Right hindlimb (tissue), 1 donor: ENCODE data around the gene NAALADL2.
"Not testable (repeated sequence)": the region's sequence is repeated elsewhere in the genome, so short reads cannot be mapped to it uniquely, and the experiment has no call there.

ENCODE experiments used
- DNase-seq: peaks from one replicate; pipeline ENCODE4 v3.0.0-alpha.2; 2018

NAALADL2 gene

DNA sequence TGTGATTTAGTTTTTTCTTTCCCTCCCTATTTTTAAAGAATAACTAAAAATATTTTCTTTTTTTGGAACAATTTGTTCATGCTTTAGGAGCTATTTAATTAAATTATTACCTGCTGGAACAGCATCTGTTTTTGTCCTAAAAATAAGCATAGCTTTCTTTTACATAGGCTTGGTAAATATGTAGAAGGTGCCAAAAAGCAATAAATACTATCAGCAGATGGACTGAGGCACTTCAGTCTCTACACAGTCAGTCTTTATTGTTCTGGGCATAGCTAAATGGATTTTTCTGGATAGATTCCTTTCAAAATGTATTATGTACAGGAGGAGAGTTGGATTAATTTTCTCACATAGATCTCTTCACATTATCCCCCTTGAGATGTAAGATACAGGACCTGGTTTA, 223.5 kb downstream of the NAALADL2 start:
- no peak for DNase-seq

DNA sequence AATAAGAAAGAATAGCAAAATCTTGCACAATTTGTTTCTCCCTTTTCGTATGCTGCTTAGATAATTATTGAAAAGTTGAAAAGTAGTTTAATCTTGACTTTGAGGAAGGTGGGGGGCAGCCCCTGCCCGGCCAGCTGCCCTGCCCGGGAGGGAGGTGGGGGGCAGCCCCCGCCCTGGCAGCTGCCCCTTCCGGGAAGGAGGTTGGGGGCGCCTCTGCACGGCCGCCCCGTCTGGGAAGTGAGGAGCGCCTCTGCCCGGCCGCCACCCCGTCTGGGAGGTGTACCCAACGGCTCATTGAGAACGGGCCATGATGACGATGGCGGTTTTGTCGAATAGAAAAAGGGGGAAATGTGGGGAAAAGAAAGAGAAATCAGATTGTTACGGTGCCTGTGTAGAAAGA, 228.0 kb downstream of the NAALADL2 start:
- not testable (repeated sequence) for DNase-seq

DNA sequence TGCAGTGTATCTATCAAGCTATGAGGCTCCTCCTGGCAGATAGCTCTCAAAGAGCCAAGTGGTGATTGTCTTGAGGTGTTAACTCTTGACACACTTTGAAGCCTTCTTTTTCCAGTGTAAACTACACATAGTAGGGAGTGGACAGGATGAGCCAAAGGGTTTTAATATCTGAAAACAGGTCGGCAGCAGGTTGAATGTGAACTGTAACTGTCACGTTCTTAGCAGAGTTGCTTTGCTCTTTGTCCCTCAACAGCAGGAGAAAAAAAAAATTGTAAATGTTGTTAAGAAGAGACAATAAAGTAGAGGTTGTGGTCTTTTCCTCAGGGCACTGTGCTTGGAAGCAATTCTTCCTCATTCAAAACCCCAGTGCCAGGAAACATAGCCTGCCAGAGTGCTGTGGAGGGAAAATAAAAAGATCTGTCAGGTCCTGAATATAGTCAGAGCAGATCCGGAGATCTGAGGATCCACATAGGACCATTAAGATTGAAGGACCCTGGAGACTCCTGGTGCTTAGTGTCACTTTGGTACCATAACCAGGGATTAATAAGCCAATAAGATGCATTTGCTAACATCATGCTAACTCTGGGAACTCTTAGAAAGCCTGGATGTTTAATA, 229.7 kb downstream of the NAALADL2 start:
- DNase-seq = no peak

DNA sequence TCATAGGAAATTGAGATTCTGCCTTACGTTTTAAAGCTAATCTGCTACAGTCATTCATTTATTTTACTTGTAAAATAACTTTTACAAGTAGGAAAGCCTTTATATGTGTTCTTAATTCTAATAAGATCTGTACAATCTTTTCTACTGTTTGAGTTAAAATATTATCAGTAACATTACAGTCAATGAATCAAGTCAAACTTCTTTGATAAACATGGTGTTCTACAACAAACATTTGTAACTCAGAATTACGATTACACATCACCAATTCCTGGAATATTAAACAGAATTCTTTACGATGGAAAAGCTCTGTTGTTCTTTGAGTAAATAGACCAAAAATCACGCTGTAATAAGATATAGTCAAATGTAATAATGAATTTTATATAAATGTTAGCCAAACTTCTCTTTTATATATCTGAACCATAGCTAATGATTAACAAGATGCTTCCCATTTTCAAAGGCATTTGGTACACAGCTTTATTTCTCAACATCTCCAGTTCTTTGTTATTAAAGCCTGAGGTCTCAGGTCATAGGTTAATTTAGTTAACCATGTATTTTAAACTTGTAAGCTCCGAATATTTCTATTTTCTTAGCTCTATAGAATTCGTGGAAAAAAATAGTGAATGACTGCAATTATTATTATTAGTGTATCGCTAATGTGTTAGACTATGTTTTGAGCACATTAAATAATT, 232.4 kb downstream of the NAALADL2 start:
- DNase-seq = no peak

DNA sequence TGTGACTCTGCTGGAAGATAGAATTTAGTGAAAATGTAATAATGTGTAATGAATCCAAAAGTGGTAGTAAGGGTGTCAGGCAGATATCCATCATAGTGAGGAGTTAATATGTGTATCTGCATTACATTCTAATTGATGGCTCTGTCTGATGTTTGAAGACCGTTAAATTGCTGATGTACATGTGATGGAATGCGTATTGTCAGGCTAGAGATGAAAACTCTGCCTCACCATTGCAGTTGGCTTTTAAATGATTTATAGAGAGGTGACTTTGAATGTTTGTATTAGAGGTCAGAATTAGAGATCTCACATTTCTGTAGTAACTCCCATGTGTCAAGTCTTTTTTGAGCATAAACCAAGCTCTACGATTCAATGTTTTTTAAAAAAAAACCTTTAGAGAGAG, 234.6 kb downstream of the NAALADL2 start:
- DNase-seq = no peak

DNA sequence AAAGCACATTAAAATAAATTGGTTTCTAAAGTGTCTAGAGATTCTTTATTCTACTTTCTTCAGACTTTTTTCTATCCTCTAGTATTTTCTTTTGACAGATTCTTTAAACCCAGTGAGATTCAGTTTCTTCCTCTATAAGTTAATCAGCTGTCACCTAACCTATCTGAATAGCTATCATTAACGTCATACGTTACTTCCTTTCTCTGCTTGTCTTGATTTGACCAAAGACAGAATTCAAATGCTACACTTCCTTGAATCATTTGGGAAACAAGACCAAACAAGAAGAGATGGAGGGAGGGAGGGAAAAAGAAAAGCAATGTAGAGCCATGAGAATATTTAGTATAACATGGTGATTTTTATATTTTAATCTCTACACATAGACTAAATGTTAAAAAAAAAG, 235.2 kb downstream of the NAALADL2 start:
- DNase-seq = no peak

DNA sequence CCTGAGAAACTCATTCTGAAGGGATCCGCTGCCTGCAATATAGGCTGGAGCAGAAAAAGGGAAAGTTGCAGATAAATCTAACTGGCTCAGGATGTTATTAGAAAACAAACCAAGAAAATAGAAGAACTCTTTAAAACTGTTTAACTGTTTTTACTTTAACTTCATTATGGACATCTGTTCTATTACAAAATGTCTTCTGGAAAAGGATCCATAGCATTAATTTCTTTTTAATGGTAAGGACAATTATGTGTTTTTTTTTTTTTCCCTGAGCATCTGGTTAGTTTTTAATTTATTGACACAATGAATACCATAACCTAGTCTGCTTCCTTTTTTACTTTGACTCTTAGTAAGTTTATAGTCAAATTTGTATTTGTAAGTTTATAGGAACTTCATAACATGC, 239.5 kb downstream of the NAALADL2 start:
- DNase-seq = no peak

DNA sequence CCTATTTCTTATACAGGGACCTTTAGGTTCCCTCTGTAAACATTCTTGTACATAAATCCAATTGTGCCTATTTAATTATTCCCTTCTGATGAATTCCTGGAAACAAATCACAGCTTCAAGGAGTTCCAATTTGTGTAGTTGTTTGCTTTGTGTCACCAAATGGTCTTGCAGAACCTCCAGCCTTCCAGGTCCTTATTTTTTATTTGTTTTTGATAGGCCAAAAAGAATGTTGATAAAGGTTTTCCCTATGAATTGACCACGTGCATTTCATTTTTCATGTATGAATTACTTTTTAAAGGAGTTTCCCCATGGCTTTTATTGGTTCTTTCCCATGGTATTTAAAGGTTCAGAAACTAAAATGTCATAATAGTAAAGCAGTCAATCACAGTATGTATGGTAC, 243.0 kb downstream of the NAALADL2 start:
- DNase-seq = no peak

DNA sequence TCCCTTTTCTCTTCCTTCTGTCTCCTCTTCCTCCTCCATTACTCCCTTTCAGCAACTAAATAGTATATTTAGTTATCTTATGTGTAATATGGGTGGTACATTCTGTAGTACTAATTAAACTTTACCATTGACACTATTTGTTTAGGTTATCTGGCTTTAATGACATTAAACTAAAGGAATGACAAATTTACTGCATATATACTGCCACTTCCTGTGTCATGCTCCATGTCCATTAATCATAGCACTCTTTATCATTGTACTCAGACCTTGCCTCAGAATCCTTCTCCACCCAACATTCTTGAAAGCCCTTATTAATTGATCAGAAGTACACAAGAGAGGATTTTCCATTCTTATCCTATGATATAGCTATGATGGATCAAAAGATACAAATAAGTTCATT, 244.2 kb downstream of the NAALADL2 start:
- DNase-seq = no peak

DNA sequence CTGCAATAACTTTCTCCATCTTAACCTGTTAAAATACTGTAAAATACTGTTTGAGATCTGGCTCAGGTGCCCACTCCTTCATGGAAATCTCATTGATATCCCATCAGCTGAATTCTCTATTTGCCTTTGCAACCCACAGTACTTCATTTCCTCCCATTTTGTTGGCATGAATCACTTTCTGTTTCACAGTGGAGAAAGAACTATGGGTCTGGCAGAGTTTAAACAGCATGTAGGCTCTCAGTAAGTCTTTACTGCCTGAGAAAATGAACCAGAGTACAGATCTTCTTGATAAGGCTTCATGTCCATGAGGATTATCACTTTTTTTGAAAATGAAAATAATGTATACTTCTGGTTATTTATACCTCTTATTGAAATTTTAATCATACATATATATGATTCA, 245.9 kb downstream of the NAALADL2 start:
- DNase-seq = no peak

DNA sequence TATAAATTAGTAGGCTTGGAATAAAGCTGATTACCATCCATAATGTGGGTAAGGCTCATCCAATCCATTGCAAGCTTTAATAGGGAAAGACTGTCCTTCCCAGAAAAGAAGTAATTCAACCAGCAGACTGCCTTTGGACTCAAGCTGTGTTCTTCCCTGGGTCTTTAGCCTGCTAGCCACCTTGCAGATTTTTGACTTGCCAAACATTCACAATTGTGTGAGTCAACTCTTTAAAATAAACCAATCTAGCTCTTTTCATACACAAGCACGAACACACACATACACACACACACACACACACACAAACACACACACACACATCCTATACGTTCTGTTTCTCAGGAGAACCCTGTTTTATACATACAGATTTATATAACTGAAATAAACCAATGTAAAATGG, 248.1 kb downstream of the NAALADL2 start:
- DNase-seq = no peak

DNA sequence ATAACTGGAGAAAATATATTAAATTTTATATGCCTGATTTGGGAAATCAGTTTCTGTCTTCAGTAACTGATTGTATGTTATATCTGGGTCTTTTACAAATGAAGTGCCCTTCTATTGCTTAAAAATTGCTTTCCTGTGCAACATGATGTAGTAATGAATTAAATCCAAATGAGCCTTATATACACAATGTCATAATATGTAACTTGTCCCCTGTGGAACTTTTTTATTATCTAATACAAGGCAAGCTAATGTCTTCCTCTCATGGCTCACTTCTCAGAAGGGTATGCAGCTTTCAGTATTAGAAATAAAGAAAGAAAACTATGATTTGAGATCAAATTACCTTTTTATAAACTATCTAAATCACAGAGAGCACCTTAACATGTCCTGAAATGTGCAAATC, 248.9 kb downstream of the NAALADL2 start:
- no peak for DNase-seq

DNA sequence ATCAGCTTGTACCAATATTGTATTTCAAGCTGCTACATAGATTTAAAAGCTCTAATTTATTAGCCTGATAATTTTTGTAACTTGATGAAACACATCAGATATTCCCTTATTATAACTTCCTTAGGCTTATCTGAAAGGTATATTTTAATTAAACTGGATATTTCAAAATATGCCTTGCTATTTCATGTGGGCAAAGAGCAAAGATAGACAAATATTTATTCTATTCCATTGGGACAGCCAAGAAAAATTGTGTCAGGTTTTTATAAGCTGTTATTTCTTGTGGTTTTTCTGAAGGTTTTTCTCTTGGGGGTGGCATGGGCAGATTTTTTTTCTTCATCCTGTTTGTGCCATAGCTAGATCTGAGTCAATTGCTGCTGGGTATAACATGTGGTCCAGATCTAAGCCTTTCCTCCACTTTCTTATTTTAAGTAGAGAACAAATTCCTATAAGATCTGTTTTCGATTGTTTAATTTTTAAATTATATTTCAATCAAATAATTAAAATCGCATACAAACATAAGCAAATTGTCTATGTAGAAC, 249.5 kb downstream of the NAALADL2 start:
- no peak for DNase-seq

DNA sequence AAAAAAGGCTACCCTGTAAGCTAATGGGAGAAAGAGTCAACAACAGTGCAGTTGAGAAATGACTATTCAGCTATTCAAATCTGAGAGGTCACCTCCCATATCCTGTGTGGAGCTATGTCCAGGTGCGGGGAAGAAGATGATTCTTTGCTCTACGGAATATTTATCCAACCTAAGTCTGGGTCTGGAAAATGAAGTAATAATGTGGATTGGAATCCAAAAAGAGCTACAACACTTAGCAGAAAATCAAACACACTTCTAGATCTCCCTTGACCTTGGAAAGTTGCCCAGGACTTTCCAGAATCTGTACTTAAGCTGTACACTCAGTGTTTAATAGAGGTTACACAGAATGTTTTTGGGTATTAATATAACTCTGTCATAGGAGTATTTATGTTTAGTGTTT, 251.9 kb downstream of the NAALADL2 start:
- DNase-seq = no peak

DNA sequence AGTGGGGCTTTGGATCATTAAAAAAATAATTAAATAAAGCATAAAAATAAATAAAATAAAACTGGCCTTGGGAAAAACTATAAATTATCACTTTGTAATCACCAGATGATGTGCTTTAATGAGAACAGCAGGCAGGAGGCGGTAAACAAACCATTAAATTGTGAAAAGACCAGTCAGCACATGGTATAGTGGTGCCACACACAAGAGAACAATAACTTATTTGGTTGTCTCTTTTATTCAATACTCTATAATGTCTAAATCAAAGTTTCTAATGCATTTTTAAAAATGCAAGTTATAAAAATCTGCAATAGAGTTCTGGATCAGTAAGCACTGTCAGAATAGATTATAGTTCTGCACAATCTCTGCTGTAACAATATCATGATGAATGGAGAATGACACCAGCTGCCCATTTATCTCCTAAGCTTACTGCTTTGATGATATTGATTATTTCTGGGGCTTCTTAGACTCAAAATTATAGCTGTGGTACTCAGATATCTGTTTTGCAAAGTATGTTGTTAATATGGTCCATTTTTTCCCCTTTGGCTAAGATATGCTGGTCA, 259.3 kb downstream of the NAALADL2 start:
- no peak for DNase-seq

DNA sequence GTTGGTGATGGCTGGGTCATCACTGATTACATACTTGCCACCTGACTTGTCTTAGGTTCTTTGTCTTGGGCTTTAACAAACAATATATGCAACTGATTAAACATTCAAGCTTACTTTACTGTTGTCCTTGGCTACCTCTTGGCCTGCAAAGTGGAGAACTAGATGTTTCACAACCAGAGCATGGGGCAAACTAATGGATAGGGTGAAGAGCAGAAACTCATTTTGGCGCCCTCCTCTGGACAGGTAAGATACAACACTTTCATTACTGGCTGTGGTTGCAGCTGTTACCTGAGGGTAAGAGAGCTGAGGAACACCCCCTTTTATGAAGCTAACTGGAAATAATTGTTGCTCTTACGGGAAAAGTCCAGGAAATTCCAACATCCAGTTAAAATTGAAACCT, 262.1 kb downstream of the NAALADL2 start:
- DNase-seq = no peak

DNA sequence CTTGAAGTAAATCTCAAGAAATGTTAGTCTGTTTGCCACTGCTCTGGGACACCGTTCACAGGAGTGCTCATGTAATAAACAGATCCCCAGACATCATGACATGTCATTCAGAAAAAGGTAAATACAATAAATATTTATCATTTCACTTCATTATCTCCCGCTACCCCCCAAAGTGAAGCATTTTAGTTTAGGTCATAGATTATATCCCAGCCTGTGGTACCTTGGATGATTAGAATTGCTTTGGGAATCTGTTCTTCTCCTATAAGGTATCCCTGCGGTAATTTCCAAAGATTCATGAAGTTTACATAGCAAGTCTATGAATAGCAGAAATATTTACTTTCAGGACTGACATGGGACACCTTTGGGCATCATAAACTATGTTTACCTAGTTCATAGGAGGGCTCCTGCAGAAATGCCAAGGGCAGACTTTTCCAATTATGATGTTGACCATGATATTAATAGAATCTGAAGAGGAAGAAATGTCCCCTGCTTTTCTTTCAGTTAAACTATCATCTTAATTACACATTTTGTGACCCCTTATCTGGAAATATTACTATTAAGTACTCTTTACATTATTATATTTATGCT, 268.0 kb downstream of the NAALADL2 start:
- DNase-seq = no peak

DNA sequence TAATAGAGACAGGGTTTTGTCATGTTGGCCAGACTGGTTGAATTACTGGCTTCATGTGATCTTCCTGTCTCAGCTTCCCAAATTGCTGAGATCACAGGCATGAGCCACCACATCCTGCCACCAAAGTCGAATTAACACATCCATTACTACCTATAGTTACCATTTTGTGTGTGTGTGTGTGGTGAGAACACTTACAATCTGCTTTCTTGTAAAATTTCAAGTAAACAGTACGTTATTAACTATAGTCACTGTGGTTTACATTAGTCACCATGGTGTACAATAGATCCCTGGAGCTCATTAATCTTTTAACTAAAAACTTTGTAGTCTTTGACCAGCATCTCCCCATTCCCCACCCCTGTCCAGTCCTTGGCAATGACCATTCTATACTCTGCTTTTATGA, 270.0 kb downstream of the NAALADL2 start:
- DNase-seq = no peak

DNA sequence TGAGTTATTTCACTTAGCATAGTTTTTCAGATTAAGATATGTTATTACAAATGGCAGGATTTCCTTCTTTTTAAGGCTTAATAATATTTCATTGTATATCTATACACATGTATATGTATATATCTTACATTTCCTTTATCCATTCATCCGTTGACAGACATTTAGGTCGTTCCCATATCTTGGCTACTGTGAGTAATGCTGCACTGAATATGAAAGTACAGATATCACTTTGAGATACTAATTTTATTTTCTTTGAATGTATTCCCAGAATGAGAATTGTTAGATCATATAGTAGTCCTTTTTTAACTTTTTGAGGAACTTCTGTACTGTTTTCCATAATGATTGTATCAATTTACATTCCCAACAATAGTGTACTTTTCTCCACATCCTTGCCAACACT, 270.4 kb downstream of the NAALADL2 start:
- DNase-seq = no peak

DNA sequence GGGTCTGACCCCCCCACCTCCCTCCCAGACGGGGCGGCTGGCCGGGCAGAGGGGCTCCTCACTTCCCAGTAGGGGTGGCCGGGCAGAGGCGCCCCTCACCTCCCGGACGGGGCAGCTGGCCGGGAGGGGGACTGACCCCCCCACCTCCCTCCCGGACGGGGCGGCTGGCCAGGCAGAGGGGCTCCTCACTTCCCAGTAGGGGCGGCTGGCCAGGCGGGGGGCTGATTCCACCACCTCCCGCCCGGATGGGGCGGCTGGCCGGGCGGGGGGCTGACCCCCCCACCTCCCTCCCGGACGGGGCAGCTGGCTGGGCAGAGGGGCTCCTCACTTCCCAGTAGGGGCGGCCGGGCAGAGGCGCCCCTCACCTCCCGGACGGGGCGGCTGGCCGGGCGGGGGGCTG, 272.7 kb downstream of the NAALADL2 start:
- not testable (repeated sequence) for DNase-seq

DNA sequence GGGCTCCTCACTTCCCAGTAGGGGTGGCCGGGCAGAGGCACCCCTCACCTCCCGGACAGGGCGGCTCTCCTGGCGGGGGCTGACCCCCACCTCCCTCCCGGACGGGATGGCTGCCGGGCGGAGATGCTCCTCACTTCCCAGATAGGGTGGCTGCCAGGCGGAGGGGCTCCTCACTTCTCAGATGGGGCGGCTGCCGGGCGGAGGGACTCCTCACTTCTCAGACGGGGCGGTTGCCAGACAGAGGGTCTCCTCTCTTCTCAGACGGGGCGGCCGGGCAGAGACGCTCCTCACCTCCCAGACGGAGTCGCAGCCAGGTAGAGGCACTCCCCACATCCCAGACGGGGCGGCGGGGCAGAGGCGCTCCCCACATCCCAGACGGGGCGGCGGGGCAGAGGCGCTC, 273.6 kb downstream of the NAALADL2 start:
- DNase-seq = not testable (repeated sequence)

DNA sequence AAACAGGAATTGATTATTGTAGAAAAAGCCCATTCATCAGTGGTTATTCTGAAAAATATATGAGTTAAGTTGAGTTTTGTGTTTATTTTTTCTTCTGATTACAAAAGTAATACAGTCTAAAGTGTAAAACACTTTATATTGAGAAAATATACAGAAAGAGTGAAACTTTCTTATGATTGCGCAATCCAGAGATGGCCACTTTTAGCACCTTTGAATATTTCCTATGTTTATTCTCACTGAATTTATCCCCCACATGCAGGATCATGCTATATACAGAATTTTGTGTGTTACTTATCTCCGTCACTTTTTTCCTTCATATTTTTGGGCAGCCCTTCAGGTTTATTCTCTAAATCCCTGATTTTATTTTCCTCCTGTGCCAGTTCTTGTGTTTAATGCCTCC, 285.2 kb downstream of the NAALADL2 start:
- DNase-seq = no peak

DNA sequence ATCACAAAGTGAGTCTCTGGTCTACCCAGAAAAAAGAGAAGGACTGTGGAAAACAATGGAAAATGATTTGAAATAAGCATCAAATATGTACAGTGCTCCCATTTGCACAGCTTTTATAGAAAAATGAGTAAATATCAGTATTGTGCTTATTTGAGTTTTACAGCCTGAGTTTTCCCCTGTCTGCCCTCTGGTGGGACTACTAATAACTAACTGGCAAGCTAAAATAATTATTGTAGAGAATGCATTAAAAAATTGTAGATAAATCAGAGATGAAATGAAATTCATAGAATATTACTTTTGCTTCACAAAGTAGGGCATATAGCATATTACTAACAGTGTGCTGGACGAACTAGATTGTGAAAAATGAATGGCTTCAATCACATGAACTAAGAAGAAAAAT, 287.1 kb downstream of the NAALADL2 start:
- DNase-seq = no peak

DNA sequence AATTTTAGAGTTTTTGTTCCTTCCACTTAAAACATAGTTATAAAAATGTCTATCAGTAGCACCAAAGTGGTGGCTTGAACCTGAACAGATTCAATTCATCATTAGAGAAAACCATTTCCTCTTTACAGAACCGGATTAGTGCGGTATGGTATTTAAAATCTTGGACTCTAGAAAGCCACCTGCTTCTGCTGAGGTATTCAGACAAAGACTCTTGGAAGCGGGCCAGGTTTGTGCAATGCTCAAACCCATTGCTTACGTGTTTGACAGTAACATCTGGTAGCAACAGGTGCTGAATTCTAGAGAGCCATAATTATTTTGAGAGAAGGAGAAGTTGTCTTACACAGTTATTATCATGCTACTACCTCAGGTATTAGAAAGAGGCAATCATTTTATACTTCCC, 290.5 kb downstream of the NAALADL2 start:
- peak; percentile 53 for DNase-seq
